ENCODE data around the gene BBS9.
A peak's percentile ranks its signal among the peaks of the same experiment; 100 is the strongest.

Gene BBS9

GRCh38 chr7:33509206-33509605 is 379.8 kb downstream of the BBS9 start:
- no peak for DNase-seq

GRCh38 chr7:33511778-33512177 is 382.4 kb downstream of the BBS9 start:
- DNase-seq, result no peak

- no peak for DNase-seq
Observed at GRCh38 chr7:33516568-33516967, 387.2 kb downstream of the BBS9 start.

- DNase-seq, result peak; percentile 93
Observed at GRCh38 chr7:33517191-33517590, 387.8 kb downstream of the BBS9 start.

GRCh38 chr7:33527008-33527407 is 397.6 kb downstream of the BBS9 start:
- DNase-seq, result peak; percentile 46

- DNase-seq, result peak; percentile 4
Observed at GRCh38 chr7:33527613-33528012, 398.2 kb downstream of the BBS9 start.

- no peak for DNase-seq
Observed at GRCh38 chr7:33529070-33529469, 399.7 kb downstream of the BBS9 start.

GRCh38 chr7:33530664-33531063 is 401.3 kb downstream of the BBS9 start:
- DNase-seq, result no peak

- no peak for DNase-seq
Observed at GRCh38 chr7:33531888-33532287, 402.5 kb downstream of the BBS9 start.

- no peak for DNase-seq
Observed at GRCh38 chr7:33534833-33535232, 405.5 kb downstream of the BBS9 start.

GRCh38 chr7:33535989-33536388 is 406.6 kb downstream of the BBS9 start:
- no peak for DNase-seq

- DNase-seq, result no peak
Observed at GRCh38 chr7:33536398-33537103, 407.2 kb downstream of the BBS9 start.

- no peak for DNase-seq
Observed at GRCh38 chr7:33537104-33537477, 407.7 kb downstream of the BBS9 start.

- no peak for DNase-seq
Observed at GRCh38 chr7:33539198-33539597, 409.8 kb downstream of the BBS9 start.

- no peak for DNase-seq
Observed at GRCh38 chr7:33539659-33540400, 410.5 kb downstream of the BBS9 start.

GRCh38 chr7:33547880-33548279 is 418.5 kb downstream of the BBS9 start:
- no peak for DNase-seq

GRCh38 chr7:33550363-33550762 is 421.0 kb downstream of the BBS9 start:
- no peak for DNase-seq

- no peak for DNase-seq
Observed at GRCh38 chr7:33550979-33551378, 421.6 kb downstream of the BBS9 start.

GRCh38 chr7:33554046-33554445 is 424.7 kb downstream of the BBS9 start:
- no peak for DNase-seq

- DNase-seq, result no peak
Observed at GRCh38 chr7:33554576-33554975, 425.2 kb downstream of the BBS9 start.

GRCh38 chr7:33556472-33556871 is 427.1 kb downstream of the BBS9 start:
- no peak for DNase-seq

- no peak for DNase-seq
Observed at GRCh38 chr7:33558549-33559323, 429.4 kb downstream of the BBS9 start.

GRCh38 chr7:33559324-33559710 is 430.0 kb downstream of the BBS9 start:
- DNase-seq, result no peak

GRCh38 chr7:33562996-33563395 is 433.6 kb downstream of the BBS9 start:
- DNase-seq, result no peak
